GM21786 (cell line): Measurements from ENCODE around the gene DBET.
A peak's percentile ranks its signal among the peaks of the same experiment; 100 is the strongest.
"Not testable (repeated sequence)": the region's sequence is repeated elsewhere in the genome, so short reads cannot be mapped to it uniquely, and the experiment has no call there.

ENCODE experiments used
- ATAC-seq: cut with Tn5 transposase; IDR thresholded peaks from one replicate; pipeline ENCODE4 v1.9.1; 2021; ENCODE audit not compliant: unreplicated experiment

DBET gene

GRCh38 chr4:190064342-190064741, at the start of gene DBET:
DBET (plus strand) TSS chr4:190064502.
- ATAC-seq, result peak; percentile 55

DNA sequence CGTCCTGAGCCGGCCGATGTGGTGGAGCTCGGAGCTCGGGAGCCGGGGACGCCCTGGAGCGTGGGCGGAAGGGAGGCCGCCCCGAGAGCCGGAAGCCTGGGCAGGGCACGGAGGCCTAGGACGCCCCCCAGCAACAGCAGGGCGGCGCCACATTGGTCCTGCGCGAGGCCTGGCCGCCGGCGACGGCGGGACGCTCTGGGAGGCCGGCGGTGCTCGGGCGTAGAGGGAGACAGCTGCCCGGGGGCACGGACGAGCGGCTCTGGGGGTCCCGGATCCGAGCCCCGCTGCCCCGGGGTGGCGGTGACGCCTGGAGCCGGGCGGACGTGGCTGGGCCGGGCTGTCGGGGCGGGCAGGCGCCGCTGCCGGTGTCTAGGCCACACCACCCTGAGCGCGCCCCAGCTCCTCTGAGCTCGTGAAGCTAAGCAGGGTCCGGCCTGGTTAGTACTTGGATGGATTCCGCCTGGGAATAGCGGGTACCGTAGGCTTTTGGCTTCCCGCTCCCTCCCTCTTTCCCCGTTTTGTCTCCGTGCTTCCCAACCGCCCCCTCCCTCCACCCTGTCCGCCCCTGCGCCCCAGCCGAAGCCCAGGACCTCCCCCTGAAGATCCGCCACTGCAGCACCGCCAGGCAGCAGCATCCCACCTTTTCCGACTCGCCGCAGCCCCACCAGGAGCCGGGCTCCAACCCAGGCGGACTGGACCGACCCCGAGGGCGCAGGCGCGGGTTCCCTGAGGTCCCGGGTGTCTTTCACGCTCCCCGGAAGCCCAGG, 49.3 kb upstream of the DBET start:
- ATAC-seq, result peak; percentile 66

DNA sequence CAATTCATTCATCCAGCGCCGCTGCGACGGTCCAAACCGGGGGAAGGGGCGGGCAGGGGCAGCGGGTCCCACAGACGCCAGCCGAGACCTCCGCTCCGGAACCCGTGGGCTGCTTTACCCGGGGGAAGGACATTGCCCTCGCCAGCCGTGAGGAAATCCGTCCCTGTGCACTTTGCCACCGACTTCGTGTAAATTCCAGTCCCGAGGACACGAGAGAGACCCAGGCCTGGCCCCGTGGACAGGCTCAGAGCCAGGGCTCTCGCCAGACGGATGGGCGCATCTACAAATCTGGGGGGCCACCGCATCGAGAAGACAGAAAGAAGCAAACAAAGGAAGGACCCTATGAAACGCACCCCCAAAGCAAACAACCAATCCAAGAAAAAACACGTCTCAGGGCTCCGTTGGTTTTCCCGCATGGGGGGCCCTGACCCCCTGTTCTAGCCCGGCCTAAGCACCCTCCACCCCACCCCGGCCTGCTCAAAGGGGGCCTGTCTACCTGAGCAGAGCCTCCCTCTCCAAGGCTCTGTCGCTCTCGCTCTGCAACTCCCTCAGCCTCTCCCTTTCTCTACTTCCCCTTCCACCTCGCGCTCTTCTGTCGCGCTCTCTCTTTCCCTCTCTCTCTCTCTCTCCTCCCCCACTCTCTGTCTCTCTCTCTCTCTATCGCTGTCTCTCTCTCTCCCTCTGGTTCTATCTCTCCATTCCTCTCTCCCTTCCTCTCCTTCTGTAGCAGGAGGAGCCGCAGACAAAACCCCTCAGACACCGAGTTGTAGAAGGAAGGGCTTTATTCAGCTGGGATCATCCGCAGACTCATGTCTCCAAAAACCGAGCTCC, 48.5 kb upstream of the DBET start:
- ATAC-seq, result no peak

DNA sequence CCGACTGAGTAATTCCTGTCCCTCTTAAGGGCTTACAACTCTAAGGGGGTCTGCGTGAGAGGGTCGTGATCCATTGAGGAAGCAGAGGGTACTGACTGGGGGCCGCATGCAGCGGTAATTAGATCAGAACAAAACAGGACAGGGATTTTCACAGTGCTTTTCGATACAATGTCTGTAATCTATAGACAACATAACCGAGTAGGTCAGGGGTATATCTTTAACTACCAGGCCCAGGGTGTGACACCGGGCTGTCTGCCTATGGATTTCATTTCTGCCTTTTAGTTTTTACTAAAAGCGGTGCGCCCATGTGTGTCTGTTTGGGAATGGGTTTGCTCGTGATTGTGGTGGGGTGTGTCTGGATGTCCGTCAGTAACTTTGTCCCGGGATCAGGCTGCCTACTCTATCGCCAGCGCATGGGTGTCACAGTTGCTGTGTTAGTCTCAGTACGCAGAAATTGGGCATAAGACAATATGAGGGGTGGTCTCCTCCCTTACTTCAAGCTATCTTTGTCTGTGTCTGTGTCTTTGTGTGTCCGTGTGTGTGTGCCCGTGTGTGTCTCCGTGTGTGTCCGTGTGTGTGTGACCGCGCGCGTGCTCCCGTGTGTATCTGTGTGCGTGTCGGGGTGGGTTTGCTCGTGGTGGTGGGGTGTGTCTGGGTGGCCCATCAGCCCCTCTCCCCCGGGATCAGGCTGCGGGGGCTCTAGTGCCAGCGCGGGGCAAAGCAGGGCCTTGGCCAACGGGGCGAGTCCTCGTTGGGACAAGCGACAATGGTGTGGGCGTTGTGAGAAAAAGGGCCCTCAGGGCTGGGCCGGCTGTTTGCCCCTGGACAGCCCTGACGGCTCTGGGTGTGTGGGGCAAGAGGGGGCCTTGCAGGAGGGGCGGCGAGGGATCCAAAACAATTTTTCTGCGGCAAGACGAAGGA, 47.7 kb upstream of the DBET start:
- ATAC-seq, result no peak

GRCh38 chr4:190017357-190018200, 46.7 kb upstream of the DBET start:
- no peak for ATAC-seq

- ATAC-seq, result no peak
Measured at GRCh38 chr4:190018201-190018920, 45.9 kb upstream of the DBET start.

DNA sequence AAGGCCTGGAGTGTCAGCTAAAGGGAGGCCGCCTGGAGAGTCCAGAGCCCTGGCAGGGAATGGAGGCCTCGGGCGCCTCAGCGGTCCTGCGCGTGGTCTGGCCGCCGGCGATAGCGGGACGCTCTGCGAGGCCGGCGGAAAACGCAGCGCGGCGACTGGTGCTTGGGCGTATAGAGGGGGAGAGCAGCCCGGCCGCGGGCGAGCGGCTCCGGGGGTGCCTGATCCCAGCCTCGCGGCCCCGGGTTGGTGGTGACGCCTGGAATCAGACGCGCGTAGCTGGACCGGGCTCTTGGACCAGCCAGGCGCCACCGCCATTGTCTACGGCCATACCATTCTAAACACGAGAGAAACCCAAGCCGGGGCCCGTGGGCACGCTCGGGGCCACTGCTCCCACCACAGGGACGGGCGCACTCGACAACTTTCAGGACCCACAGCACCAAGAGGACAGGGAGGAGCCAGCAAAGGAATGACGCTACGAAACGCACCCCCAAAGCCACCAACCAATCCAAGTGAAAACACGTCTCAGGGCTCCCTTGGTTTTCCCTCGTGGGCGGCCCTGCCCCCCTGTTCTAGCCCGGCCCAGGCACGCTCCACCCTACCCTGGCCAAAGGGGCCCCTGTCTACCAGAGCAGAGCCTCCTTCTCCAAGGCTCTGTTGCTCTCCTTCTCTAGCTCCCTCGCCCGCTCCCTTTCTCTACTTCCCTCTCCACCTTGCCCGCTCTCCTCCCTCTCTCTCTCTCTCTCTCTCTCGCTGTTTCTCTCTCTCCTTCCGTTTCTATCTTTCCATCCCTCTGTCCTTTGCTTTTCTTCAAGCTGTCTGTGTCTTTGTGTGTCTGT, 45.1 kb upstream of the DBET start:
- ATAC-seq, result no peak

- not testable (repeated sequence) for ATAC-seq
Measured at GRCh38 chr4:190019859-190020463, 44.3 kb upstream of the DBET start.

DNA sequence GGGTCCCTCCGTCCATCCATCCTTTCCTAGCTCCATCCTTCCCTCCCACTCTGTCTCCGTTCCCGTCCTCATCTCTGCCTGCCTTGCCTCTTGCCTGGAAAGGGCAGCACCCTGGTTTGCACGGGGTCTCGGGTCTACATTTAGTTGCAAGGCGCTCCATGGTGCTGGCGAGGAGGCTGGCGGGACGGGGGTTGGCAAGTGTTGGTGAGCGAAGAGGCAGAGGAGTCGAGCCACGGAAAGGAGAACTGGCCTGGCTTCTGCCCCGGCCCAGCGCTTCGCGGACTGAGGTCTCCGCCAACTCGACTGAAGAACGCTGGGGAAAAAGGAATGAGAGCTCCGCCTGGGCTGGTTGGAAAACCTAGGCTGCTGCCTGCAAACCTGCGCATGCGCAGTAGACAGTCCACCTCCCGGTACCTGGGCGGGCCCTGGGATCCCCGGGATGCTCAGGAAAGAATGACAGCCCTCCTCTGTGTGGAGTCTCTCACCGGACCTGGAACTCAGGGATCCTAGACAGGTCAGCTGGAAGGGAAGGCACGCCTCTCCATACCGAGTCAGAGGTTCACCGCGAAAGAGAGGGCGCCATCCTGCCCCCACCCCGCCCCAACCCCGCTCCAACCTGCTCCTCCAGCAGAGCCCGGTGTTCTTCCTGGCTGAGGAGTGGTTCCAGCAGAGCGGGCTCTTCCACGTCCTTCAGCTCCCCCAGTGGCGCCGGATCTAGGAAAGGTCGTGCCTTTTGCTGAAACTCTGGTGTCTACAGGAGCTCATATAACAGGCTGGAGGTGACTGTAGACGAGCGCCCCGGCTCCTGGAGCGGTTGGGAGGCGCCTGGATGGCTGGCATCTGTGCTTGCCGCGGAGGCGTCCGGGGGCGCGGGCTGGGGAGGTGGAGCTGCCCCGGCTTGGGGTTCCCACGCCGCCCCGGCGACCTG, 43.2 kb upstream of the DBET start:
- ATAC-seq, result no peak

- not testable (repeated sequence) for ATAC-seq
Measured at GRCh38 chr4:190021973-190022372, 42.3 kb upstream of the DBET start.

GRCh38 chr4:190022614-190023281, 41.6 kb upstream of the DBET start:
- ATAC-seq, result peak; percentile 35

GRCh38 chr4:190027156-190027555, 37.1 kb upstream of the DBET start, which contains the start of gene FRG2:
FRG2 (minus strand) TSS chr4:190027256; CDS start chr4:190027204, 52 bp downstream.
- ATAC-seq, result not testable (repeated sequence)

DNA sequence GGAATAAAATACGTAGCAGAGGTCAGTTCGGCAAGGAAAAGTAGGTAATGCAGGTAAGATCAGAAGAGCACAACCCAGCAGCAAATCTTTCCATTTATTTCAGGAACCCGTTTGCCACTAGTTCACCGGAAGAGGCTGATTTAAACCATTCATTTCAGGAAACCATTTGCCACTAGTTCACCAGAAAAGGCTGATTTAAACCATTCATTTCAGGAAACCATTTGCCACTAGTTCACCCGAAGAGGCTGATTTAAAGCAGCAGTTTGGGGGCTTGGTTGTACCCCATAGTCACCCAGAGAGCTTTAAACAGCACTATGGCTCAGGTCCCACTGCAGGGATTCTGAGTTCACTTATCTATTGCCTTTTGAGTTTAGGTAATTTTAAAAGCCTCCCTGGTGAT, 33.0 kb upstream of the DBET start:
- not testable (repeated sequence) for ATAC-seq

DNA sequence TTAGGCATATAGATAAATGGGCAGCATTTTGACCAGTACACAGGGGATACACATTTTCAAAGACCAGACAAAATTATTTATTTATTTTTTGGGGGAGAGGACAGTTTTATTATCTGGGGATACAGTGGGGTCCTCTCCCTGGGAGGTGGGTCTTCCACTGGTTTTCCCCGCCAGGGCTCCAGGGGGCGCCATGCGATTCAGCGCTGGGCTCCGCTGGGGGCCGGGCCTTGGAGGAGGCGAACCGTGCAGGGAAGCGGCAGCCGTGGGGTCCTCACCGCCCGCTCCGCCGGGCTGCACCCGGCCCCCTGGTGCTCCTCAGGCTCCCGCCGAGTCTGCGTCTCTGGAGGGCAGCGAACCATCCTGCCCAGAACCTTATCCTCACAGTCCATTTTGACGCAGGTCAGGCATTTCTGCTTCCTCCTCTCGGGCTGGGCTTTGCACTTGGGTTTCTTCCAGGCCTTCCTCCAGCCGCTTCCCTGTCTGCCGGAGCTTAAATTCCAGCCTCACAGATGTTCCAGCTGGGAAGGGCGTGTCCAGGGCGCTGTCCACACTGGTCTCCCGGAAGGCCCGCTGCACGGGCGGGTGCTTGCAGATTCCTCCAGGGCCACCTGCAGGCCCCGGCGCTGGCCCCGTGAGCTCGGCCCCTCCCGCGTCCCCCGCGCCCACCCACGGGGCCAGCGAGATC, 26.5 kb upstream of the DBET start:
- peak; percentile 80 for ATAC-seq

DNA sequence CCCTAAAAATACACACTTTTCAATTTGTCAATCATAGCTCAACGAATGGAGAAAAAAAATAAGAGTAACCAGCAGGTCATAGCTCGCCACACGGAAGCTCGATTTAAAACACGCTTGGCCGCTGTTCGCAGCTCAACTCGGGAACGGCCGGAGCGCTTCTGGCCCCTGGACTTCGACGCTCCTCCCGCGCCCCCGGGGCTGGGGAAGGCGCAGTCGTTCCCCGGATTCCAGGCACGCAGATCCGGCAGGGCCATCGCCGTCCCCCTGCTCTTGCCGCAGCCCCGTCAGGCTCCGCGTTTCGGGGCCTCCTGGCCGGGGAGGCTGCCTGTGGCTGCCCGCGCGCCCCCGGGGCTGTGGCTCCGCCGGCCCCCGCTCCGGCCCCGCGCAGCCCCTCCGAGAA, 23.4 kb upstream of the DBET start:
- ATAC-seq, result not testable (repeated sequence)

GRCh38 chr4:190047627-190048026, 16.7 kb upstream of the DBET start:
- ATAC-seq, result not testable (repeated sequence)
